ACC112 (cell line): ENCODE data around the gene CELSR1.
"Not testable (repeated sequence)": the region's sequence is repeated elsewhere in the genome, so short reads cannot be mapped to it uniquely, and the experiment has no call there.

Source experiments
- H2AFZ ChIP-seq: fragments of 200-600 bp; sonication (generic); one replicate; pipeline ENCODE4 v1.6.0; 2017; ENCODE audit warnings: antibody characterized with exemption, low read length; ENCODE audit not compliant: unreplicated experiment
- H3K27ac ChIP-seq: fragments of 200-600 bp; sonication (generic); 2 replicates; pipeline ENCODE4 v1.5.1; 2014; ENCODE audit warnings: low read depth, mild to moderate bottlenecking, antibody characterized with exemption, low read length, moderate library complexity
- H3K27me3 ChIP-seq: fragments of 200-600 bp; sonication (generic); 2 replicates; pipeline ENCODE4 v1.6.1; 2014; ENCODE audit warnings: mild to moderate bottlenecking, antibody characterized with exemption, low read length, moderate library complexity, mixed read lengths; ENCODE audit not compliant: insufficient read depth
- H3K36me3 ChIP-seq: fragments of 200-600 bp; sonication (generic); 2 replicates; pipeline ENCODE4 v1.6.1; 2016; ENCODE audit warnings: mild to moderate bottlenecking, antibody characterized with exemption, low read length, moderate library complexity, mixed read lengths; ENCODE audit not compliant: insufficient read depth
- H3K4me1 ChIP-seq: fragments of 200-600 bp; sonication (generic); one replicate; pipeline ENCODE4 v1.6.1; 2016; ENCODE audit warnings: low read length, mixed read lengths; ENCODE audit not compliant: insufficient read depth, unreplicated experiment, control insufficient read depth
- H3K4me3 ChIP-seq: fragments of 200-600 bp; sonication (generic); 2 replicates; pipeline ENCODE4 v1.5.1; 2014; ENCODE audit warnings: mild to moderate bottlenecking, low read depth, low read length
- H3K79me2 ChIP-seq: fragments of 200-600 bp; sonication (generic); one replicate; pipeline ENCODE4 v1.6.0; 2016; ENCODE audit warnings: low read length; ENCODE audit not compliant: control insufficient read depth, unreplicated experiment, insufficient read depth

CELSR1 gene

GRCh38 chr22:46399251-46400024, 138.0 kb downstream of the CELSR1 start:
- no peak overlapping the region for H3K4me3 ChIP-seq
- no peak overlapping the region for H3K27ac ChIP-seq
- no peak overlapping the region for H2AFZ ChIP-seq
- no peaks in the 10 kb centered on the region for H3K27me3 ChIP-seq
- H3K4me1 ChIP-seq: no peaks in the 10 kb centered on the region
- no peaks in the 10 kb centered on the region for H3K79me2 ChIP-seq
- no peaks in the 10 kb centered on the region for H3K36me3 ChIP-seq

DNA sequence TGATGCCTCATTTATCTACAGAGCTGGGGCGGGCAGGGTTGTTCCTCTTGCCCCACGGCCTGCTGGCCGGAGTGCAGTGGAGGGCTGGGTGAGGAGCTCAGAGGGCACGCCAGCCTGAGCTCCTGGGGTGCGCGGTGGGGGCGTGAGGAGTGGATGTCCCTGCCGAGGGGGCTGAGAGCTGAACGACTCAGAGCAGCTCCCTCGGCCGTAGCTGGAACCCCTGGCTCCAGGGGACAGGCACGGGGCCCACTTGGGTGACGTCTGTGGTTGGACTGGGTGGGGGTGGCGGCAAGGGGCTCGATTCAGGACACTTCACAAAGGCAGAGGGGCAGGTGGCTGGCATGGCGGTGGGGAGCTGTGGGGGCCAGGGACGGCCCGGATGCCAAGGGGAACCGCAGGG, 139.5 kb downstream of the CELSR1 start:
- Histone ChIP-seq H3K27ac (no peak overlapping the region), H3K27me3 (no peaks in the 10 kb centered on the region), H3K4me1 (no peaks in the 10 kb centered on the region), H3K36me3 (no peaks in the 10 kb centered on the region), H3K4me3 (no peak overlapping the region), H2AFZ (no peak overlapping the region), H3K79me2 (no peaks in the 10 kb centered on the region)

- Histone ChIP-seq H3K27ac (no peak overlapping the region), H2AFZ (no peak overlapping the region), H3K4me1 (no peaks in the 10 kb centered on the region), H3K4me3 (no peak overlapping the region), H3K27me3 (no peaks in the 10 kb centered on the region), H3K36me3 (no peaks in the 10 kb centered on the region), H3K79me2 (no peaks in the 10 kb centered on the region)
Observed at GRCh38 chr22:46397514-46397913, 139.9 kb downstream of the CELSR1 start.

DNA sequence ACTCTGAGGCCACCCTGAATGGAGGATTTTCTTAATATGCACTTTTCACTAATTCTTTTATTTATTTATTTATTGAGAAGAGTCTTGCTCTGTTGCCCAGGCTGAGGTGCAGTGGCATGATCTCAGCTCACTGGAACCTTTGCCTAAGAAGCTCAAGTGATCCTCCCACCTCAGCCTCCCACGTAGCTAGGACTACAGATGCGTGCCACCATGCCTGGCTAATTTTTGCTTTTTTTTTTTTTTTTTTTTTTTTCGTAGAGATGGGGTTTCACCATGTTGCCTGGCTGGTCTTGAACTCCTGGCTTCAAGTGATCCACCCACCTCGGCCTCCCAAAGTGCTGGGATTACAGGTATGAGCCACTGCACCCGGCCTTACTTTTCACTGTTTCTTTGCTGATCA, 140.4 kb downstream of the CELSR1 start:
- H3K36me3 ChIP-seq, H2AFZ ChIP-seq, H3K27ac ChIP-seq, H3K4me1 ChIP-seq, H3K79me2 ChIP-seq, H3K4me3 ChIP-seq, H3K27me3 ChIP-seq: not testable (repeated sequence)

GRCh38 chr22:46395145-46395544, 142.3 kb downstream of the CELSR1 start:
- H3K4me3 ChIP-seq: no peak overlapping the region
- no peaks in the 10 kb centered on the region for H3K36me3 ChIP-seq
- H3K27ac ChIP-seq: no peak overlapping the region
- H3K79me2 ChIP-seq: no peaks in the 10 kb centered on the region
- no peak overlapping the region for H2AFZ ChIP-seq
- H3K4me1 ChIP-seq: no peaks in the 10 kb centered on the region
- no peaks in the 10 kb centered on the region for H3K27me3 ChIP-seq

GRCh38 chr22:46394622-46395021, 142.8 kb downstream of the CELSR1 start:
- H3K27me3 ChIP-seq: no peaks in the 10 kb centered on the region
- H3K4me1 ChIP-seq: no peaks in the 10 kb centered on the region
- H3K79me2 ChIP-seq: no peaks in the 10 kb centered on the region
- no peak overlapping the region for H3K4me3 ChIP-seq
- no peak overlapping the region for H2AFZ ChIP-seq
- no peak overlapping the region for H3K27ac ChIP-seq
- no peaks in the 10 kb centered on the region for H3K36me3 ChIP-seq

GRCh38 chr22:46393873-46394272, 143.5 kb downstream of the CELSR1 start:
- Histone ChIP-seq H3K27me3 (no peaks in the 10 kb centered on the region), H3K36me3 (no peaks in the 10 kb centered on the region), H3K4me1 (no peaks in the 10 kb centered on the region), H3K4me3 (no peak overlapping the region), H2AFZ (no peak overlapping the region), H3K27ac (no peak overlapping the region), H3K79me2 (no peaks in the 10 kb centered on the region)

DNA sequence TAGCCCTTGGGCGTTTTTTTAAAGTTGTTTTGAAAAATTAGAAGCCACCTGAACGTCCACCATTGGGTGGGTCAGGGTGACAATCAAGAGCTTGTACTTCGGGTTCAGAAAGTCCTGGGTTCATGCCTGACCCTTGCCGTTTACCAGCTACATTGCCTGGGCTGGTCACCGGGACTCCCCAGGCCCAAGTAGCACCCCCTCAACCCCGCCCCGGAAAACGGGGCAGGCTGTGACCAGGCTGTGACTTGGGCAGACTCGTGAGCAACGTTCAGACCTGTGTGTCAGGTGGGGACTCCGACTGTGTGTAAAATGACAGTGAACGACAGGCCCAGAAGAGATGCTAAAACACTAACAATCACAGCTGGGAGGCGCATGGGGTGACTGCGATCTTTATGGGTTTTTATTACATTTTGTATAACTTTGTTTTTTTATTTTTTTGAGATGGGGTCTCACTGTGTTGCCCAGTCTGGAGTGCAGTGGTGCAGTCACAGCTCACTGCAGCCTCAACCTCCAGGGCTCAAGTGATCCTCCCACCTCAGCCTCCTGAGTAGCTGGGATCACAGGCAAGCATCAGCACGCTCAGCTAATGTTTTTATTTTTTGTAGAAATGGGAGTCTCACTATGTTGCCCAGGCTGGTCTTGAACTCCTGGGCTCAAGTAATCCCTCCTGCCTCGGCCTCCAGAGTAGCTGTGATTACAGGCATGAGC, 145.1 kb downstream of the CELSR1 start:
- H3K27ac ChIP-seq: no peak overlapping the region
- H2AFZ ChIP-seq: no peak overlapping the region
- H3K79me2 ChIP-seq: no peaks in the 10 kb centered on the region
- no peaks in the 10 kb centered on the region for H3K4me1 ChIP-seq
- no peaks in the 10 kb centered on the region for H3K27me3 ChIP-seq
- no peaks in the 10 kb centered on the region for H3K36me3 ChIP-seq
- H3K4me3 ChIP-seq: no peak overlapping the region

GRCh38 chr22:46391486-46392136, 145.8 kb downstream of the CELSR1 start:
- Histone ChIP-seq H3K27ac (no peak overlapping the region), H2AFZ (no peak overlapping the region), H3K36me3 (no peaks in the 10 kb centered on the region), H3K79me2 (no peaks in the 10 kb centered on the region), H3K4me1 (no peaks in the 10 kb centered on the region), H3K27me3 (no peaks in the 10 kb centered on the region), H3K4me3 (no peak overlapping the region)

DNA sequence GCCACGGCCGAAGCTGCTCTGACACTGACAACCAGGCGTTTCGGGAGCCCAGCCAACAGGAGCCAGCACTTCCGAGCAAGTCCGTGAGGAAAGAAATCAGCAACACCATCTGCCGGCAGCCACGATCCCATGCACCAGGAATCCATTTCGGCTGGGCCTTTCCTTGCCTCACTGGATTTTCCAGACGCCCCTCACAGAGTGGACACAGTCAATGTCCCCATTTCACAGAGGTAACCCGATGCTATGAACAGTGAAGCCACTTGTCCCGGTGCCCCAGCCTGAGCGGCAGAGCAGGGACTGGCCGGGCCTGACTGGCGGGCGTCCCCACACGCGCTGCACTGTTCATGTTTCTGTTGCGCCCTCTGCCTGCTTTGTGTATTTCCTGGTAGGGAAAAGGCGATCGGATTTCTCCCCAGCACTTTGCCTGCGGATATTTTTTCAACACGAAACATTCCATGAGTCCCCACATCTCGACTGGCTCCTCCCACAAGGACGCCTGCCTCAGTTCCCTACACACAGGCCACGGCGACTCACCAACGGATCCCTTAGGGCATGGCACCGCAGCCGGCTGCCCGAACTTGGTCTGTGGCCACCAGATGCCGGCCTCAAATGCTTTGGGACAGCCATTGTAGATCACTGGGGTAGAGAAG, 146.6 kb downstream of the CELSR1 start:
- no peak overlapping the region for H3K27ac ChIP-seq
- no peaks in the 10 kb centered on the region for H3K79me2 ChIP-seq
- H3K4me3 ChIP-seq: peak overlapping the region; percentile 73
- peak overlapping the region; percentile 42 for H2AFZ ChIP-seq
- H3K27me3 ChIP-seq: no peaks in the 10 kb centered on the region
- no peaks in the 10 kb centered on the region for H3K36me3 ChIP-seq
- no peaks in the 10 kb centered on the region for H3K4me1 ChIP-seq
